ENCODE results near the gene FGGY.
"Not testable (repeated sequence)": the region's sequence is repeated elsewhere in the genome, so short reads cannot be mapped to it uniquely, and the experiment has no call there.

FGGY gene

GRCh38 chr1:59718064-59718988 lies 421.4 kb downstream of the FGGY start:
- DNase-seq, result no peak

- DNase-seq, result no peak
These were observed 422.1 kb downstream of the FGGY start for GRCh38 chr1:59718989-59719360.

- no peak for DNase-seq
These were observed 423.6 kb downstream of the FGGY start for GRCh38 chr1:59720326-59721115.

GRCh38 chr1:59730302-59730701 lies 433.4 kb downstream of the FGGY start:
- DNase-seq, result no peak

- peak; percentile 12 for DNase-seq
These were observed 434.0 kb downstream of the FGGY start for GRCh38 chr1:59730759-59731478.

- no peak for DNase-seq
These were observed 434.7 kb downstream of the FGGY start for GRCh38 chr1:59731591-59731990.

- DNase-seq, result no peak
These were observed 435.5 kb downstream of the FGGY start for GRCh38 chr1:59732214-59732955.

GRCh38 chr1:59733443-59734141 lies 436.7 kb downstream of the FGGY start:
- no peak for DNase-seq

- DNase-seq, result not testable (repeated sequence)
These were observed 439.0 kb downstream of the FGGY start for GRCh38 chr1:59735927-59736326.

- DNase-seq, result no peak
These were observed 439.9 kb downstream of the FGGY start for GRCh38 chr1:59736744-59737143.

GRCh38 chr1:59737638-59738037 lies 440.7 kb downstream of the FGGY start:
- DNase-seq, result no peak

- DNase-seq, result peak; percentile 63
These were observed 441.3 kb downstream of the FGGY start for GRCh38 chr1:59738152-59738551.

GRCh38 chr1:59738591-59739015 lies 441.7 kb downstream of the FGGY start:
- no peak for DNase-seq

- no peak for DNase-seq
These were observed 442.2 kb downstream of the FGGY start for GRCh38 chr1:59739111-59739510.

GRCh38 chr1:59742526-59742925 lies 445.6 kb downstream of the FGGY start:
- no peak for DNase-seq

GRCh38 chr1:59743324-59744091 lies 446.6 kb downstream of the FGGY start:
- DNase-seq, result no peak

GRCh38 chr1:59747420-59748024 lies 450.6 kb downstream of the FGGY start:
- DNase-seq, result no peak

GRCh38 chr1:59748123-59748522 lies 451.2 kb downstream of the FGGY start:
- no peak for DNase-seq

- DNase-seq, result no peak
These were observed 453.6 kb downstream of the FGGY start for GRCh38 chr1:59750328-59751003.

- no peak for DNase-seq
These were observed 454.1 kb downstream of the FGGY start for GRCh38 chr1:59751004-59751395.
